Measurements from ENCODE around the gene ATP13A5. TPM values are rescaled to one million over a fixed set of nuclear protein-coding genes. Genes with fewer than 3 reads are reported as not detected.

The ATP13A5 gene
- not detected for total RNA-seq

DNA sequence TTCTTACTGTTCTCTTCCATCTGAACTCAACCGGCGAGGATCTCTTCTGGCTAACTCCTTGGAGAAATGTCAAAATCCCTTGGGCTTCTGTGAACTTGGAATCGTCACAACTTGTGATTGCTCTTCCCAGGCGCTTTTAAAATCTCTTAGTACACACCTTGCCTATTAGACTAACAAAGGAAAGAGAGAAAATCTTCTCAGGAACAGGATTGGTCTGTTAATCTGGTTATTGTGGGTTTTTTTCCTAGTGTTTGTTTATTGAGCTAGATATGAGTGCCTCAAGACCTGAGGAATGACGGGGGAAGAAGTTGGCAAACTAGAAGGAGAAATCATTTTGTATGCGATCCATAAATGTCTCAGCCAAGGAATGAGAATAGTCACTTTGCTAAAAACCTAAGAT is at the start of gene ATP13A5:
Gene ATP13A5, minus strand, starts transcription at position 48 of the 400 bp plus-strand sequence. Its CDS starts 28 bp downstream, at position 20.
- Mint-ChIP-seq H3K9me3 (no peaks in the 10 kb centered on the region), H3K36me3 (no peaks in the 10 kb centered on the region), H3K27ac (no peak within 1 kb of the TSS), H3K27me3 (peaks cover 3% of the 10 kb centered on the region), H3K4me1 (no peaks in the 10 kb centered on the region), H3K4me3 (no peak within 1 kb of the TSS)
- no peak for DNase-seq

DNA sequence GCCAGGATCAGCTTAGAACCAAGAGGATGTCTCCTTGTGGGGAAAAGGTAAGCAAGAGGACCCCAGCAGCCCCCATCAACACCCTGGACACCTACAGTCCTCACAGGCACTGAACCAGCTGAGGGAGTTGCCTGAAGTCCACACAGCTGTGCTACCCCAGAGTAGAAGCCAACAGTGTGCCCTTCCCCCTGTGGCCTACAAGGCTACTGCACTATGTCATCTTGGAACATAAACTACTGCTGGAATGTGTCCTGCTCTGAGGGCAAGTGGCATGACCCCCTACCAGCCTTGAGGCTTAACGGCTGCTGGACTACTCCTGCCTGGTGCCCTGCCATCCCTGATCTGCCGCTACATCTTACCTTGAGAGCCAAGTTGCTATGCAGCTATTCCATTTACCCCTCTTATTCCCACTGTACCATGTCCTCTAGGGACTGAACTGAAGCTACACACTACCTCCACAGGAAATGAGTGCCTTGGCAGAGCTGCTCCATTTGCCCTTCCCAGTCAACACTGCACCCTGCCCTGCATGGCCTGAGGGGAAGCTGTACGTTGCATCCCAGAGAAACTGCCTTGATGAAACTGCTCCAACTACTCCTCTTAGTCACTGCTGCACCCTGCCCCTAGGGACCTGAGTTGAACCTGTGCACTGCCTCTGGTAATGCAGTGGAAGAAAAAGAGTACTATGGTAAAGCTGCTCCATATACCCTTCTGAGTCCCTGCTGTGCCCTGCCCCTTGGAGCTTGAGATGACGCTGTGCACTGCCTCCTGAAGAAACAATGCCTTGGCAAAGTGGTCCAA is 40.2 kb upstream of the ATP13A5 start:
- no peaks in the 10 kb centered on the region for H3K4me1 Mint-ChIP-seq
- H3K36me3 Mint-ChIP-seq = peaks cover 61% of the 10 kb centered on the region
- H3K9me3 Mint-ChIP-seq = peaks cover 43% of the 10 kb centered on the region
- DNase-seq = no peak
- H3K27ac Mint-ChIP-seq = no peak overlapping the region
- no peak overlapping the region for H3K4me3 Mint-ChIP-seq
- H3K27me3 Mint-ChIP-seq = no peaks in the 10 kb centered on the region

GRCh38 chr3:193416629-193417028 is 38.1 kb upstream of the ATP13A5 start:
- Mint-ChIP-seq H3K4me3 (no peak overlapping the region), H3K27me3 (no peaks in the 10 kb centered on the region), H3K9me3 (peaks cover 32% of the 10 kb centered on the region), H3K4me1 (no peaks in the 10 kb centered on the region), H3K36me3 (peaks cover 64% of the 10 kb centered on the region), H3K27ac (no peak overlapping the region)
- DNase-seq = no peak

DNA sequence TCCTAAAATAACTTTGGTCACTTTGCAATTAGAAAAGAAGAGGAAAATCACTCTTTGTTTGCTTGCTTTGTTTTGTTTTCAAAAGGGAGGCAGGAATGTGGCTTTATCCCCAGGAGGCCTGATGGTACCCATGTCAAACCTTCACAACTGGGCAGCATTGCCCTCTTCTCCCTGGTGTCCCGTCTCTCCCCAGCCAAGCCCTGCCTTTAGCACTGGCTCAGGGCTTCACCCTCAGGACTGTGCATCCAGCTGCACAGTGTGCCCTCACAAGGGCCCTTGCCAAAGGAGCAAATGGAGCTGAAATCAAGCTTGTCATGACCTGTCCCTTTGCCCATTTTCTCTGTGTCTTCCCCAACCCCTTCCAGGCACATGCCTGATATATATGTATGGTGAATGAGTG is 29.1 kb upstream of the ATP13A5 start:
- Mint-ChIP-seq H3K4me3 (no peak overlapping the region), H3K9me3 (no peaks in the 10 kb centered on the region), H3K27me3 (no peaks in the 10 kb centered on the region), H3K27ac (no peak overlapping the region), H3K36me3 (peaks cover 9% of the 10 kb centered on the region), H3K4me1 (no peaks in the 10 kb centered on the region)
- no peak for DNase-seq

GRCh38 chr3:193407112-193407511 is 28.6 kb upstream of the ATP13A5 start:
- no peak overlapping the region for H3K27ac Mint-ChIP-seq
- no peaks in the 10 kb centered on the region for H3K4me1 Mint-ChIP-seq
- peaks cover 9% of the 10 kb centered on the region for H3K36me3 Mint-ChIP-seq
- no peak overlapping the region for H3K4me3 Mint-ChIP-seq
- no peak for DNase-seq
- no peaks in the 10 kb centered on the region for H3K9me3 Mint-ChIP-seq
- H3K27me3 Mint-ChIP-seq = no peaks in the 10 kb centered on the region

- H3K27ac Mint-ChIP-seq = no peak overlapping the region
- no peak overlapping the region for H3K4me3 Mint-ChIP-seq
- H3K4me1 Mint-ChIP-seq = no peaks in the 10 kb centered on the region
- no peaks in the 10 kb centered on the region for H3K9me3 Mint-ChIP-seq
- DNase-seq = no peak
- peaks cover 6% of the 10 kb centered on the region for H3K36me3 Mint-ChIP-seq
- H3K27me3 Mint-ChIP-seq = no peaks in the 10 kb centered on the region
Observed at GRCh38 chr3:193403307-193403706, 24.8 kb upstream of the ATP13A5 start.

DNA sequence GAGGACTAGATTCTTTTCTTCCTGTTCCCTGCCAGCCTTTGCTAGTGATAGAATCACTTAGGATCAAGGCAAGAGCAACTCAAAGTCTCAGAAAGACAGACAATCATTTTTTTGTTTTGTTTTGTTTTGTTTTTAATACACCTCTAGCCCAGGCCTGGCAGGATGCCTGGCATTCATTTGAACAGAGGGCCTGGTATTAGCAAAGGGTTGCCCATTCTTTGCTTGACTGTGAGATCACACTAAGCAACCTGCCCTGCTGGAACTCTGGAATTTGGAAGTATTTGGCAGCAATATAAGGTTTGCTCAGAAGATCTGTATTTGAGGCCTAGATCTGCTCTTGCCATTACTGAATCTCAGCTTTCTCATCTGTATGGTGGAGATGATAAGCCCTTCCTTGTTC is 21.8 kb upstream of the ATP13A5 start:
- no peak for DNase-seq
- Mint-ChIP-seq H3K36me3 (peaks cover 6% of the 10 kb centered on the region), H3K27ac (no peak overlapping the region), H3K9me3 (no peaks in the 10 kb centered on the region), H3K4me1 (no peaks in the 10 kb centered on the region), H3K4me3 (no peak overlapping the region), H3K27me3 (no peaks in the 10 kb centered on the region)

DNA sequence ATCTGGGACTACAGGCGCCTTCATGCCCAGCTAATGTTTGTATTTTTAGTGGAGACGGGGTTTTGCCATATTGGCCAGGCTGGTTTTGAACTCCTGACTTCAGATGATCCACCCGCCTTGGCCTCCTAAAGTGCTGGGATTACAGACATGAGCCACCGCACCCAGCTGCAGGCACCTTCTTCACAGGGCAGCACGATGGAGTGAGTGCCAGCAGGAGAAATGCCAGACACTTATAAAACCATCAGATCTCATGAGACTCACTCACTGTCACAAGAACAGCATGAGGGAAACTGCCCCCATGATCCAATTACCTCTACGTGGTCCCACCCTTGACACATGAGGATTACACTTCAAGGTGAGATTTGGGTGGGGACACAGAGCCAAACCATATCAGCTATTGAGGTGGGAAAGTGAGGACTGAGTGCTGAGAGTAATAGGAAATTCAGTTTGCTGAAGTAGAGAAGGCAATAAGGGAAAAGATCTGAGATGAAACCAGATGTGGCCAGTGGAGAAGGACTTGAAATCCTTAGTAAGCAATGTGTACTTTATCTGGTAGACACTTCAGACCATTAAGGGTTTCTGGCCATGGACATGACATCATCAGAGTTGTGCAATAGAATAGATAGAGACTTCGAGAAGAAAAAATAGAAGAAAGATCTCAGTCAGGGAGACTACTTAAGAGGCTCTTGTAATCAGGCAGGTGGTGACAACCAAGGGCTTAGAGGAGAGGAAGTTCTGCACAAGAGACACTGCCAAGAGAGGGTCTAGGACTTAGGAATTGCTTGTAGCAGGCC is 18.1 kb upstream of the ATP13A5 start:
- Mint-ChIP-seq H3K9me3 (no peaks in the 10 kb centered on the region), H3K27me3 (no peaks in the 10 kb centered on the region), H3K4me3 (no peak overlapping the region), H3K27ac (no peak overlapping the region), H3K36me3 (no peaks in the 10 kb centered on the region), H3K4me1 (no peaks in the 10 kb centered on the region)
- no peak for DNase-seq

- Mint-ChIP-seq H3K27me3 (peaks cover 14% of the 10 kb centered on the region), H3K9me3 (no peaks in the 10 kb centered on the region), H3K36me3 (no peaks in the 10 kb centered on the region), H3K4me3 (no peak overlapping the region), H3K4me1 (no peaks in the 10 kb centered on the region), H3K27ac (no peak overlapping the region)
- no peak for DNase-seq
Observed at GRCh38 chr3:193391902-193392301, 13.3 kb upstream of the ATP13A5 start.

- H3K27me3 Mint-ChIP-seq = peaks cover 14% of the 10 kb centered on the region
Observed at GRCh38 chr3:193389335-193389734, 10.8 kb upstream of the ATP13A5 start.

GRCh38 chr3:193388361-193388760 is 9.8 kb upstream of the ATP13A5 start:
- Mint-ChIP-seq H3K4me3 (no peak overlapping the region), H3K4me1 (no peaks in the 10 kb centered on the region), H3K27ac (no peak overlapping the region), H3K9me3 (no peaks in the 10 kb centered on the region), H3K36me3 (no peaks in the 10 kb centered on the region), H3K27me3 (peaks cover 14% of the 10 kb centered on the region)
- DNase-seq = no peak

More at GRCh38 chr3:193389335-193389734, 10.8 kb upstream of the ATP13A5 start:
- no peak overlapping the region for H3K27ac Mint-ChIP-seq
- H3K9me3 Mint-ChIP-seq = no peaks in the 10 kb centered on the region
- no peak for DNase-seq
- H3K4me3 Mint-ChIP-seq = no peak overlapping the region
- no peaks in the 10 kb centered on the region for H3K4me1 Mint-ChIP-seq
- H3K36me3 Mint-ChIP-seq = no peaks in the 10 kb centered on the region

- H3K4me3 Mint-ChIP-seq = no peak overlapping the region
- H3K27me3 Mint-ChIP-seq = peaks cover 14% of the 10 kb centered on the region
- H3K4me1 Mint-ChIP-seq = no peaks in the 10 kb centered on the region
- DNase-seq = no peak
- no peaks in the 10 kb centered on the region for H3K9me3 Mint-ChIP-seq
- H3K27ac Mint-ChIP-seq = no peak overlapping the region
- H3K36me3 Mint-ChIP-seq = no peaks in the 10 kb centered on the region
Observed at GRCh38 chr3:193387596-193387995, 9.0 kb upstream of the ATP13A5 start.

DNA sequence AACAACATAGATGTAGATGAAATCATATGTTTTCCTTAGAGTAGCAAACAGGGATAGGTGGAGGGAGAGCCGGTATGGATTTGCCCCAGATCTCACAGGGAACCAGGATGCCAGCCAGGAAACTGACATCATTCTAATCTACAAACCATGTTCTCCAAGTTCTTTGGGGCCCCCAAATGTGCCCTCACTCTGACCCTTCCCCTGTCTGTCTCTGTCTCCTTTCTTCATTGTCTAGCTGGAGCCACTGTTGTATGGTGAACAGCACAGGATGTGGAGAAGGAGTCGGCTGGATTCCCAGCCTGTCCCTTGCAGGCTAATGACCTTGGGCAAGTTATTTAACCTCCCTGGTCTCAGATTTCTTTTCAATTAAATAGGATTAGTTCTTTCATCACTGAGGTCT is 962 bp downstream of the ATP13A5 start:
- Mint-ChIP-seq H3K36me3 (no peaks in the 10 kb centered on the region), H3K4me1 (peaks cover 2% of the 10 kb centered on the region), H3K27me3 (peaks cover 3% of the 10 kb centered on the region), H3K9me3 (no peaks in the 10 kb centered on the region), H3K27ac (no peak overlapping the region), H3K4me3 (no peak overlapping the region)
- no peak for DNase-seq

DNA sequence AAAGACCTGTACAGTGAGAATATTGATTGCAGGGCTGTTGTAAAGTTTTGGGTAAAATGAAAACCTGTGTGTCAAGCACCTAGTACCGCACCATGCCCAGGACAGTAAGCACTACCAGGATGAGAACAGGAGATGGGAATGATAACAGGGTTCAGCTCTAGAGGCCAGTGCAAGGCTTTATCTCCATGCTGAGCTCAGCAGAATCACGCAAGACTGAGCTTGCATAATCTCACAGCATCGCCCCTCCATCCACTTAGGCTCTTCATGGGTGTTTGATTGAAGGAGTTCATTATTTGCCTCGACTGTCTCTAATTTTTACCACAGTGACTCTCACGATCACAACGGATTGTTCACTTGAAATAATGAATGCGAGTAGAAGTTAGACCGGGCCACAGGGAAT is 2.9 kb downstream of the ATP13A5 start:
- Mint-ChIP-seq H3K27me3 (peaks cover 7% of the 10 kb centered on the region), H3K4me1 (peaks cover 2% of the 10 kb centered on the region), H3K9me3 (no peaks in the 10 kb centered on the region), H3K36me3 (no peaks in the 10 kb centered on the region), H3K4me3 (no peak overlapping the region), H3K27ac (no peak overlapping the region)
- DNase-seq = no peak

DNA sequence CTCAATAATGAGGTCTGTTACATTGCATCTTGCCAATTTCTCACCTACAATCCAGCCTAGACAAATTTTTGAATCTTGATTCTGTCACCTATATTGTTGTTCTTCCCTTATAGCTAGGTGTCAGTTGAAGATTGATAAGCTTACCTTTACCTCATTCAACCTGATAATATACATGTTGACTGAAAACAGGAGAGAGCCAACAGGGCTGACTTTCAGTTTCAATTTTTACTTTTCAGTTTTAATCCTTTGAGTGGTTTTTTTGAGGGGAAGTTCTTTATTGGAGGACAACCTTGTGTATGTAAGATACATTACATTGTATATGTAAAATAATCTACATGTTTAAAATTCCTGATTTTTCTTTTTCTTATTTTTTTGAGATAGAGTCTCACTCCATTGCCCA is 5.8 kb downstream of the ATP13A5 start:
- peaks cover 2% of the 10 kb centered on the region for H3K4me1 Mint-ChIP-seq
- DNase-seq = no peak
- H3K27me3 Mint-ChIP-seq = peaks cover 4% of the 10 kb centered on the region
- no peaks in the 10 kb centered on the region for H3K9me3 Mint-ChIP-seq
- H3K36me3 Mint-ChIP-seq = no peaks in the 10 kb centered on the region
- no peak overlapping the region for H3K27ac Mint-ChIP-seq
- H3K4me3 Mint-ChIP-seq = no peak overlapping the region

- Mint-ChIP-seq H3K27me3 (peaks cover 19% of the 10 kb centered on the region), H3K4me3 (no peak overlapping the region), H3K9me3 (no peaks in the 10 kb centered on the region), H3K36me3 (no peaks in the 10 kb centered on the region), H3K27ac (no peak overlapping the region), H3K4me1 (peaks cover 2% of the 10 kb centered on the region)
- DNase-seq = no peak
Observed at GRCh38 chr3:193367868-193368267, 10.7 kb downstream of the ATP13A5 start.
